Adrenal gland (tissue), 5 donors: ENCODE measurements around the gene EPHA4.

Source experiments
- CTCF ChIP-seq, 6 experiments: fragments of 450-650 bp in 4 of 6; fragments of 200-600 bp in 2 of 6; sonication (generic) in 1 of 6; IDR thresholded peaks; 1 replicate in 5 of 6; 2 replicates in 1 of 6; pipeline versions ENCODE4 v1.5.1 to v1.8.0; 2016 to 2021; ENCODE audit warnings: antibody characterized with exemption in 6 of 6, mild to moderate bottlenecking in 2 of 6, moderate library complexity in 1 of 6
- POLR2A ChIP-seq, 2 donors: fragments of 450-650 bp; IDR thresholded peaks; one replicate each; pipeline ENCODE4 v1.6.1; 2017; ENCODE audit warnings: antibody characterized with exemption in 2 of 2, mild to moderate bottlenecking in 2 of 2, moderate library complexity in 1 of 2
- donor health status: DM: no; HTN: no; CAD: no.

- no peak for TF ChIP-seq CTCF (IDR thresholded peaks at IDR 0.05)
- TF ChIP-seq POLR2A (IDR thresholded peaks at IDR 0.05), result no peak
These were observed 145.2 kb downstream of the EPHA4 start for GRCh38 chr2:221426929-221427328.
